Measurements from ENCODE around the gene PRKCSH. TPM values are rescaled to one million over a fixed set of nuclear protein-coding genes. Genes with fewer than 3 reads are reported as not detected.
"Not testable (repeated sequence)": the region's sequence is repeated elsewhere in the genome, so short reads cannot be mapped to it uniquely, and the experiment has no call there.

The PRKCSH gene
- total RNA-seq, 1 donor from 2014 or later, result 139 TPM

DNA sequence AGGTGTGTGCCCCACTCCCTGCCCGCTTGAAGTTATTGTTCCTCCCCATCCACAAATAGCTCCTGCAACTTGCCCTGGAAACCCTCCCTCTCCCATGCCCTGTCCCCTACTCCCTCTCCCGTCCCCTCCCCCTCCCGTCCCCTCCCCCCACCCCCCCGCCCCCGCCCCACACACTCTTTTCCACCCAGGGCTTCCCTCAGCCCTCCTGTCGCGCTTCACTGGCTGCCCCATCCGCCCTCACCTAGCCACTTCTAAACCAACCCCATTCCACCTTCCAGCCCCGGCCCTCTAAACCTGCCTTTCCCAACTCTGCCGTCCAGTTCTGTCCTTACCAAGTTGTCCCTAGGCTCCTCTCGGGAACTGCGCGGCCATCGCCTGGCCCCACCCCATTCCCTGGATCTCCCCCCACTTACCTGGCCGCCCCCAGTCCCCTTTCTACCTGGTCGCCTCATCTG lies 17.3 kb upstream of the PRKCSH start:
- ATAC-seq, result no peak
- intact Hi-C loops (cut with micrococcal nuclease), result no loop called here
- no peak for DNase-seq

DNA sequence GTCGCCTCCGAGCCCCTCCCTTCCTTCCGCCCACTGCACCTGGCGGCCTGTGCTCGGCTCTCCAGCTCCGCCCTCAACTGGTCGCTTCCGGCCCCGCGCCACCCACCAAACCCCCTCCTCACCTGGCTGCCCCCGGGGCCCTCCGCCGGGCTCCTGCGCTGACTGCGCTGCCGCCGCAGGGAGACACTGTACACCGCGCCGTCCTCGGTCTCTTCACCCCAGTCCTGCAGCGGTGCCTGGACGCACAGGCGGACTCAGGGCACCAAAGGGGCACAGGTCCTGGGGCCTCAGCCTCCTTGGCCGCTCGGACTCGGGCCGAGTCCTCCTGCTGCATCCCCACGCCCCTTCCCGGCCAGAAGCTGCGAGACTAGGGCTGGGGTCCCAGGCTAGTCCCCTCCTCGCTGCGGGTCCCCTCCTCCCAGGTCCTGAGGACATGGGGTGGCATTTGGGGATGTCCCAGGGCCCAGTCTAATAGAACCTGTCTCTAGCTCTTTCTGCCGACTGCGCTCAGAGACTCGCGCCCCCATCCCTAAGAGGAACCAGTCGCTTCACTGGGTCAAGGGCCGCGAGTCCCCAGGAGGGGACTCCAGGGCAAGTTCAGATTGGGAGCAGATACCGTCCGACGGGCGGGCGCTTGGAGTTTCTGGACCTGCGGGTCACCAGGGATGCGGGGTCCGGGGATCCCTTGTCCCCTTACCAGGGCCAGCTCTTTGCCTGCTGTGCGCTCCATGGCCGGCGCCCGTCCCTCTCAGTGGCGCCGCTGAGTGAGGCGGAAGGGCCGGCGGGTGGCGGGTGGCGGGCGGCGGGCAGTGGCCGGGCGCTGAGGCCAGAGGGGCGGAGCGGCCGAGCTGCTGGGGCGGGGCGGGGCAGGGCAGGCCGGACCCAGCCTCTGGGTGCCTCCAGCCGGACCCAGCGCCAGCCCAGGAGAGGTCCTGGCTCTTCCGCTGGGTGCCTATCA lies 16.6 kb upstream of the PRKCSH start, which contains the start of gene RGL3:
TSS of gene RGL3 (minus strand) at position 766 of the 958 bp plus-strand sequence. CDS start at position 730, 36 bp downstream.
- DNase-seq (peak; percentile 81), ATAC-seq (peak; percentile 67)
- intact Hi-C loops (cut with micrococcal nuclease), result no loop called here

DNA sequence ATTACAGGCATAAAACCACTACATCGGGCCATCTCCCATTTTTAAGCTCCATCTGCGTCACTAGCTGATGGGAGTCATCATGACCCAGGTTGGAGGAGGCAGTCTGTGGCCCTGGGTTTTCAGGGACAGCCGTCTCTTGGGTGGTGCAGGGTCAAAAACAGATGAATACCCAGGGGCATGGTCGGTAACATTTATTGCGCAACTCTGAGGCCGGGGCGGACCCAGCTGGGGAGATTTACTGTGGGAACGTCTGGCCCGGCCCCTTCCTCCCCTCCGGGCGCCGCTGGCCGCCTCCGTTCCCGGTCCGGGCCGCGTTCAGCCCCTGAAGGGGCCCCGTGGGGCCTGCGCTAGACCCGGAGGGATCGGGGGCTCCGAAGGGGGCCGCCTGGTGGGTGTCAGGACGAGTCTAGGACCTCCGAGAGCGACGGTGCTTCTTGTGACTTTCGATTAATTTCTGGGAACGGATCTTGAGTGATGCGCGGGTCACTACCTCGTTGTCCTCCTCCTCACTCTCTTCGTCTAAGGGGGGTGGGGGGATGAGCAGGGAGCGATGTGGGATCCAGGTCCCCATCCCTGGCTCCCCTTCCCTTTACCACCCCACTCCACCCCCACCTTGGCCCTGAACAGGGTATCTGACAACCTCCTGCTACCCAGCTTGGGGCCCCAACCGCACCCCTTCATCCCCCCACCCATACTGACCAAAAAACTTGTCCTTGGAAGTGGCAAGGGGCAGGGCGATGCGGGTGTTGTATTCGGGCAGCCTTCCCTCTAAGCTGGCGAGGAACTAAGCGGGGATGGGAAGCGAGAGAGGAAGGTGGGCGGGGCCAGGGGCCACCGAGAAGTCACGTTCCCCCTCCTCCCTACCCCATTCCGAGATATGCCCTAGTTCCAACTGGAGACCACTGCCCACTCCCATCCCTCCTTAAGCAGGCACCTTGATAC lies 14.7 kb upstream of the PRKCSH start:
- ATAC-seq (peak; percentile 76), DNase-seq (peak; percentile 84)
- intact Hi-C loops (cut with micrococcal nuclease), result no loop called here

DNA sequence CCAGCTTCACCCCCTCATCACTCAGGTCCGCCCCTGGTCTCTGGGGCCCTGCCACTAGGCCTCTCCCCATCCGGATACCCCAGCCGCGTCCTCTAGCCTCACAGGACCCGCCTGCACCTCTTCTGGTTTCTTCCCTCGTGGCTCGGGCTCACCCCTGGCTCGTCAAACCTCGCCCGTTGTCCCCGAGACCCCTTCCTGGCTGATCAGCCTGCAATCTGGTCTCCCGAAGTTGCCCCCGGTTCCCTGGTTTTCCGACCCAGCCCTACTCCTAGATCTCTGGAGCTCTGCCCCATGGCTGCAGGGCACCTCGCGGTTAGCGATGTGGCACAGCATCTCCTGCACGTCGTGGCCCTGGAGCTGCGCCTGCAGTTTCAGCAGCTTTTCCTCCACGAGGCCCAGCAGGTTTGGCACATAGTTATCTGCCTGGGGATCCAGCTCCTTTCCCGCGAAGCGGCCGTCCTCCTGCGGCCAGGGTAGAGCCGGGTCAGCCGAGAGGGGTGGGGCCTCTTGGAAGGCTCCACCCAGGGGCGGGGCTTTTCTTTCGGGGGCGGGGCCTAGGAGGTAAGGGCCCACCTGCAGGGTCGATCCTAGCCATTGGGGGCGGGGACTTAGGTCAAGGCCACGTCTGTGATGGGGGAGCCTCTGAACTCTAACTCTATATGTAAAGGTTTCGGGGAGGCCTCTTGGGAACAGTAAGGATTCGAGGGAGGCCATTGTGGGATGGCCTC lies 13.9 kb upstream of the PRKCSH start:
- DNase-seq (peak; percentile 72), ATAC-seq (peak; percentile 54)
- intact Hi-C loops (cut with micrococcal nuclease), result no loop called here

DNA sequence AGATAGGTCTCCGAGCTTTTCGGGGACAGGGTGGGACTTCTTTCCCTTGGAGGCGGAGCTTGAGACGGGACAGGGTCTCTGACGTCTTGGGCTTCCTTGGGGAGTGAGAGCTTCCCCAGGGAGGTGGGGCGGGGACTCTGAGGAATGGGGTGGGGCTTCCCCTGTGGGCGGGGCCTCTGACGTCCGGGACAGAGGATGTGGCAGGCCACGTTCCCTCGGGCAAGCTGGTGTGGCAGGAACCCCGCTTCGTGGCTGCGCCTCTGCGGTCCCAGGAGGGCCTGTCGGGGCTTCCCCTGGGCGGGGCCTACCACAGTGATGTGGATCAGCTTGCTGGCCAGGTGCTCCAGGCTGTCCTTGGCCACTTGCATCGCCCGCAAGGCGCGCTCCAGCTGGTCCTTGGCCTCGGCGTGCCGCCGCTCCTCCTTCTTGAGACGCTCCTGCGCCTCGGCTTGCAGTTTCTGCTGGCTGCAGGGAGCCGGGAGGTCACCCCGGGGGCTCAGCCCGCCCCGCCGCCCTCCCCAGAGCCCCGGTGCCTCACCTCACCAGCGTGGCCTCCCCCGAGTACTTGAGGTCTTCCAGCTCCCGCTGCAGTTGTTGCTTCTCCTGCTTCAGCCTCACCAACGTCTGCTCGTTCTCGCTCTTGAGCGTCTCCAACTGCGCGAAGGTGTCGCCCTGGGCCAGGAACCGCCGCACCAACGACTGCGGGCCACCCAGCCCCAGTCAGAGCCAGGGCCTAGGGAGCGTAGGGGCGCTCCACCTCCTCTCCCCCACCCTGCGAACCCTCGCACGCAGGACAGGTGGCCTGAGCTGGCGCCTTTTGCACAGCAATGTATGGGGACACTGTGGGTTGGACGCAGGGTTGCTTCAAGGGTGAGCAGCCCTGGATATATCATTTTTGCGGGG lies 13.0 kb upstream of the PRKCSH start:
- intact Hi-C loops (cut with micrococcal nuclease), result no loop called here
- DNase-seq (peak; percentile 86), ATAC-seq (peak; percentile 62)

DNA sequence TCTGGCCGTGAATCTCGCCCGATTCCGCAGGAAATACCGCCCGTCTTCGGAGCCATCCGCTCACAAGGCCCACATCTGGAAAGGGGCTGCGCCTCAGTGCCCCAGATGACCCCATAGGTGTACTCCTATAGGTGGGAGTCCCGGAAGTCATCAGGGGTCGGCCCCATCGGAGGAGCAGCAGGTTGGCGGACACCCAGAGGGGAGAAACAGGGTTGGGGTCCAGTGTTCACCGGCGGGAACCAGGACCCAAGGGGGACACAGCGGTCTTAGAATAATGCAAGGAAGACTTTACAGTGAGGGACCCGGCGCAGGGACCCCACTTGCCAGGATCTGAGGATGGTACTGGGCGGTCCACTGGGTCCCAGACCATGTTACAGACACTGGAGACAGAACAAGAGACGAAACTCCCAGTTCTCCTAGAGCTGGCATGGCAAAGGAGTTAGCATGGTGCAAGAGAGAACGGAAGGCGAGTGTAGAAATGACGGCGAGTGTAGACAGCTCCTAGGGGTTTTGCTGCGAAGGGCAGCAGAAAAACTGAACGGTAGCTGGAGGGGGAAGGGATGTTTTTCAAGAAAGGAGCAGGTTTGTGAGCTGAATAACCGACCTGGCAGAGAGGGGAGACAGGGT lies 12.2 kb upstream of the PRKCSH start:
- DNase-seq, result no peak
- intact Hi-C loops (cut with micrococcal nuclease), result no loop called here
- no peak for ATAC-seq

DNA sequence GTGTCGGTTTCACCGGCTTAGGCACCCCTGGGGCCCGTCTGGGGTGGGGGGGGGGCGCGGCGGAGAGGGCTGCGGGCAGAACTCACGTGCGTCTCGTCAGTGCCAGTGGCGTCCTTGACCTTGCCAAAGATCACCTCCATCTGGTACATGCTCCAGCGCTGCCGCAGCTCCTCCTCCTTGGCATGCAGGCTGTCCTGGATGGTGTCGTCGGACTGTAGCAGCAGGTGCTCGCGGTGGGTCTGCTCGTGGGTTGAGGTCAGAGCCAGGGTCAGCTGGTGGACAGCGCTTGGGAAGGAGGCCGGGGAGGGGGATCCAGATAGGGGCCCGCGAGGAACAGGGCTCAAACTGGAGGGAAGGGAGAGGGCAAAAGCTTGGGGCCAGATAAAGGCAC lies 11.6 kb upstream of the PRKCSH start:
- ATAC-seq (no peak), DNase-seq (no peak)
- intact Hi-C loops (cut with micrococcal nuclease), result no loop called here

DNA sequence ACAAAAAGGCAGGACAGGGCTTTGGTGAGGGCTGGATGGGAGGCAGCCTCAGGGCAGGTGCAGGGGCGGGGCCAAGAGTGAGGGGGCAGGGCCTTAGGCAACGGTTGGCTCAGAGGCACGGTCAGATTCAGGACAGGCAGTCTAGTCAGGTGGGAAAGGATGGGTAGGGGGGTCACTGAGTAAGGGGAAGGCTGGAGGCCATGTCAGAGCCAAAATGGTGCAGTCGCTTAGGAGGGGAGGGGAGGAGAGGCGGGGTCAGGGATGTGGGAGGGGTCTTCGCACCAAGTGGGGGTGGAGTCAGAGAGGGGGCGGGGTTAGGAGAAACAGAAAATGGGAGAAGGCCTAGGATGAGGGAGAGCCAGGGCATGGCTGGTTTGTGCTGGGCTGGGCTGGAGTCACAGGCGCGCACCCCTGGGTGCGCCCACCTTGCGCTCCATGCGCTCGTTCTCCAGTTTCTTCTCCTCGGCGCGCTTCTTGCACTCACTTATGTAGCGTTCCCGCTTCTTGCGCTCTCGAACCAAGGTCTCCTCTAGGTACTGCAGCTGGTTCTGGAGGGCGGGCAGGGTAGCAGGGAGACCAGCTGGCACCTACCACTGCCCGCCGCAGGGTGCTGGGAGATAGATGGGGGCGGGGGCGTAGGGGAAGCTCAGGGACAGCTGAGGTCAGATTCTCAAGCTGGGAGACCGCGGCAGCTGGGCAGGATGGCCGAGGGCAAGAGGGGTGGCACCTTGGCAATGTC lies 9.5 kb upstream of the PRKCSH start:
- ATAC-seq (no peak), DNase-seq (no peak)
- intact Hi-C loops (cut with micrococcal nuclease), result no loop called here

DNA sequence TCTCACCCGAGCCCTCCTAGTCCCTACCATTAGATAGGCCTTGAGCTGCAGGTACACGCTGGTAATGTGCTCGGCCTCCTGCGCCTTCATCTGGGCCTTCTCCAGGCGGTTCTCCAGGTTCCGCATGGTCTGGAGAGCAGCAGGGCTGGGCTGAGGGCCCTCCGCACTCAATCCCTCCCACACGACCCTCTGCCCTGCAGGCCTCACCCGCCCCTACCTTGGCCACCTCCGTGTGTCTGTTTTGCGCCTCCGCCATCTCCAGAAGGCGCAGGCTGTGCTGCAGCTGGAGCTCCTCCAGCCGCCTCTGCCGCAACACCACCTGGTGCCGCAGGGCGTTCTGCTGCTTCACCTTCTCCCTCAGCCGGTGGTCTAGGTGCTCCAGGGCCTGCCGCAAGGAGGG lies 8.8 kb upstream of the PRKCSH start:
- DNase-seq (no peak), ATAC-seq (no peak)
- intact Hi-C loops (cut with micrococcal nuclease), result no loop called here

DNA sequence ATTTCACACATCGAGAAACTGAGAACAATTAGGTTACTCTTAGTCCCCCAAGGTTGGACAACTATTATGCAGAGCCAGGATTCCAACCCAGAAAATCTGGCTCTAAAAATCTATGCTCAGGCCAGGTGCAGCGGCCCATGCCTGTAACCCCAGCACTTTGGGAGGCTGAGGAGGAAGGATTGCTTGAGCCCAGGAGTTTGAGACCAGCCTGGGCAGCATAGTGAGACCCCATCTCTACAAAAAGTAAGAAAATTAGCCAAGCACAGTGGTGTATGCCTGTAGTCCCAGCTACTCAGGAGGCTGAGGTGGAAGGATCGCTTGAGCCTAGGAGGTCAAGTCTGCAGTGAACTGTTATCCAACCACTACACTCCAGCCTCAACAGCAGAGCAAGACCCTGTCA lies 1.9 kb upstream of the PRKCSH start:
- ATAC-seq; DNase-seq; intact Hi-C loops (cut with micrococcal nuclease): not testable (repeated sequence)

DNA sequence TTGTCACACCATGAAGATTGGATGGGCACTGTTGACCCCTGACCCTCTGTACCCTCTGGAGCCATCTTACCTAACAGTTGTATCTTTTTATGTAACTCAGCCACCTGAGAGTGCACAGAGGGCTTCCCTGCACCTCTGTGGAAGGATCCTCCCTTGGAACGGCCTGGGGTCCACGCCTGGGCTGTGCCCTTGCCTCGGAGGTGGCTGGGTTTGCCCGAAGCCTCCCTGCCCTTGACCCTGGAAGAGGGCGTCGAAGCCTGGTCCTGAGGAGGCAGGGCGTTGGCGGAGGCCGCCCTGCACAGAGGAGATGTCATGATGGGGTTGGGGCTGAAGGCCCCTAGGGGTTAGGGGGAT lies 755 bp upstream of the PRKCSH start:
- no peak for DNase-seq

DNA sequence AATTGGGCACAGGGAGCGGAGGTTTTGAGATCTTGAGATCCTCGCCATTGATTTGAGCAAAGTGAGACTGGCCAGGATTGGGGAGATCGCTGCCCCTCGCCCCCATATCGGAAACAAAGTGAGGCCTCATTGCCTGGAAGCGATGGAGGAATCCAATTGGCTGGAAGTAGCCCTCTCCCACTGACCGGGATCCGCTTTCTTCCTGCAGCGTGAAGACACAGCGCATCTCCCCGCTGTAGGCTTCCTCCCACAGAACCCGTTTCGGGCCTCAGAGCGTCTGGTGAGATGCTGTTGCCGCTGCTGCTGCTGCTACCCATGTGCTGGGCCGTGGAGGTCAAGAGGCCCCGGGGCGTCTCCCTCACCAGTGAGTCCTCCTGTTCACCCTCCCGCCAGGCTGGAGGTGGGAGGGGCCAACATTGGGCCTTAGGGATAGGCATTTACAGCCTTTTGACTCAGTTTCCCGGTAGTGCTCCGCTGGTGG lies 438 bp downstream of the PRKCSH start:
- ATAC-seq (no peak), DNase-seq (no peak)
- intact Hi-C loops (cut with micrococcal nuclease), result no loop called here

More for the DNA sequence above, 755 bp upstream of the PRKCSH start:
- intact Hi-C loops (cut with micrococcal nuclease), result no loop called here
- no peak for ATAC-seq

DNA sequence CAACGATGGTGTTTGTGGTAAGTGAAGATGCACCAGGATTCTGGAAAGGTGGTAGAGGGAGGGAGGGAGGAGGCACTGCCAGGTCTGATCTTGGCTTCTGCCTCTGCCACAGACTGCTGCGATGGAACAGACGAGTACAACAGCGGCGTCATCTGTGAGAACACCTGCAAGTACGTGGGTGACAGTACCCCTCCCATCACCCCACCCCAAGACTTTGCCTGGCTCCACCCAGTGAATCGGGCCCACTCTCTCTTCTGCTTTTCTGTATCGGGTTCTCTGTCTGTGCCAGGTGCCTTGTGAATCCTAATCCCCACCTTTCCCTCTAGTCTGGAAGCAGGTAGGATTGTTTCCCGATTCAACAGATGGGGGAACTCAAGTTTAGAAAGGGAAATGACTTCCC lies 2.5 kb downstream of the PRKCSH start:
- ATAC-seq (no peak), DNase-seq (no peak)
- intact Hi-C loops (cut with micrococcal nuclease), result no loop called here

DNA sequence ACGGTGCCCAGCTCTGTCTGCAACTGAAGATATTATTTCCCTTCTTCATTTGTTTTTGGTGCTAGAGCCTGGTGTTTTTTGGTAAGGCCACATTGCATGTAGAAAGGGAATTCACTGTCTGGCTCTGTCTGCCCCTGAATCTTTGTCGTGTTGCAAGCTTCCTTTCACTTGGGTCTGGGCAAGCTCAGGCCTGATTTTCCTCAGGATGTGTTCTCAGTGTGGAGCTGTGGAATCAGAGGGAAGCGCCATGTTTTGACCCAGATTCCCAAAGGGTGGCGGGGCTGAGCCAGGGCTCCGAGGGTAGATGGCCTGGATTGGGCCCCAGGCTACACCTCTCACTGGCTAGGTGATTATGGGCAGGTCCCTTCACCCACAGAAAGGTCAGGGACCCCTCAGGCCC lies 8.6 kb downstream of the PRKCSH start:
- intact Hi-C loops (cut with micrococcal nuclease), result no loop called here
- DNase-seq (no peak), ATAC-seq (no peak)

DNA sequence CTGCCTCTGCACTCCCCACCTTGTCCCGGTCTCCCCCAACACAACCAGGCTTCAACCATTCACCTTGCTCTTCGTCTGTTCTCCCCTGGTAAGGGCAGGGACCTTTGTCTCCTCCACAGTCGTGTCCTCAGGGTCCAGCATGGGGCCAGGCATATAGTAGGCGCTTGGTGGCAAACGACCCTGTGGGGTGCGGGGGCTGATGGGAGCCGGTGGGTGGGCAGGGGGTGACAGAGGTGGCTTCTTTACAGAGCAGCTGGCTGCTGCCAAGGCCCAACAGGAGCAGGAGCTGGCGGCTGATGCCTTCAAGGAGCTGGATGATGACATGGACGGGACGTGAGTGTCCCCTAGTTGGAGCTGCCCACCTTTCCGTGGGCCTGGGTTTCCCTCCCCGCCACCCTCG lies 9.7 kb downstream of the PRKCSH start:
- DNase-seq, result no peak
- ATAC-seq, result no peak
- intact Hi-C loops (cut with micrococcal nuclease), result no loop called here

DNA sequence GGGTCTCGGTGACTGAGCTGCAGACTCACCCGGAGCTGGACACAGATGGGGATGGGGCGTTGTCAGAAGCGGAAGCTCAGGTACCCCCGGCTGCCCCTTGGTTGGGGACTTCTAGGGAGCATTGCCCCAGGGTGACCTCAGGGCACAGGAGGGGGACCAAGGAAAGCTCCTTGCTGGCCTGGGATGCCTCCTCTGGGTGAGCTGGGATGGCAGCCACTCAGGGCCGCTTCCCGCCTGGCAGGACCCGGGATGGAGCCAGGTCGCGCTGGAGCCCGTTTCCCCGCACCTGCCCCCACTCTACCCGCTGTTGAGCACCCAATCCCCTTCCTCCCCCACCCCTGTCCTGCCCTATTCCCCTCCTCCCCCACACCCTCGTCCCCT lies 10.8 kb downstream of the PRKCSH start:
- no peak for ATAC-seq
- DNase-seq, result no peak
- intact Hi-C loops (cut with micrococcal nuclease), result no loop called here

DNA sequence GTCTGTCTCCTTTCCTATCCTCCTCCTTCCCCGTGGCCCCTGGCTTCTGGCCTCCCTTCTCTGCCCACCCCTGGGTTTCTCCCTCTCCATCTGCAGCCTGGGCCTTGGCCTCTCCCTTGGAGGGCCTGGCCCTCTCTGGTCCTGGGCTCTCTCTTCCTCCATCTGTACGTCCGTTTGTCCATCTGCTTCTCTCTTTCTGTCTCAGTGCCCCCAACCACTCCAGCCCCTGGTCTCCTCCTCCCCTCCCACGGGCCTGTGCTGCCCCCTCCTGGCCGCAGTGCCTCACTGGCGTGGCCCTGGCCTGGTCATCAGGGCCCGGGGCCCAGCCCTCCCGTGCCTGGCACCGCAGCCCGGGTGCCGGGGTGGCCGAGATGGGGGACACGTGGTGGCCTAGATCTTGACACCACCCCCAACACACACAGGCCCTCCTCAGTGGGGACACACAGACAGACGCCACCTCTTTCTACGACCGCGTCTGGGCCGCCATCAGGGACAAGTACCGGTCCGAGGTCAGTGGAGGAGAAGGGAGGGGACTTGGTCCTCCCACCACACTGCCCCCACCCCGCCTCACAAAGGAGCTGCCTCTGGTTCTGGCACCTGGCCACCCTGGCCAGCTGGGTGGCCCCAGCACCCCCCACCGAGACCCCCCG lies 11.3 kb downstream of the PRKCSH start:
- ATAC-seq, result peak; percentile 73
- intact Hi-C loops (cut with micrococcal nuclease), result no loop called here
- peak; percentile 72 for DNase-seq

Measured in left ventricle myocardium superior (tissue), 1 donor.